K562 (cell line): ENCODE results near the gene RNPEP.

Source experiments
- CTCF ChIP-seq, 3 experiments: IDR thresholded peaks in 2 of 3; conservative IDR thresholded peaks in 1 of 3; 2 replicates each; pipeline ENCODE4 v1.5.1; 2011 to 2012; ENCODE audit warnings: low read length in 3 of 3, mild to moderate bottlenecking in 3 of 3, control low read depth in 2 of 3, improper control_type of control experiment in 1 of 3, inconsistent platforms in 1 of 3, low read depth in 1 of 3, mixed read lengths in 1 of 3, moderate library complexity in 1 of 3; ENCODE audit not compliant: insufficient read depth in 2 of 3
- FOXK2 ChIP-seq, 2 experiments: fragments of 450-650 bp; IDR thresholded peaks in 1 of 2; conservative IDR thresholded peaks in 1 of 2; 2 replicates each; pipeline ENCODE4 v1.6.1; 2016; ENCODE audit warnings: low read depth in 2 of 2, mild to moderate bottlenecking in 1 of 2
- NFRKB ChIP-seq: fragments of 450-650 bp; IDR thresholded peaks from 2 replicates; pipeline ENCODE4 v1.6.1; 2016; ENCODE audit warnings: low read depth
- POLR2A ChIP-seq: fragments of 450-650 bp; conservative IDR thresholded peaks from 2 replicates; pipeline ENCODE4 v1.6.1; 2016
- REST ChIP-seq, 2 experiments: fragments of 450-650 bp; formaldehyde crosslinking in 1 of 2; IDR thresholded peaks; 2 replicates each; pipeline versions ENCODE4 v1.4.0 to v1.6.1; 2014 to 2020; ENCODE audit warnings: mild to moderate bottlenecking in 2 of 2, borderline replicate concordance in 1 of 2, low read depth in 1 of 2
- SETDB1 ChIP-seq: IDR thresholded peaks from one replicate; pipeline ENCODE4 v1.6.1; 2012; ENCODE audit warnings: low read length, control low read depth, inconsistent platforms
- ZNF12 ChIP-seq: sonication (generic); formaldehyde crosslinking; IDR thresholded peaks from 2 replicates; pipeline ENCODE4 v1.4.0; 2020; ENCODE audit warnings: mild to moderate bottlenecking, missing genetic modification reagents
- ZNF174 ChIP-seq: fragments of 250-450 bp; sonication (Bioruptor Pico); IDR thresholded peaks from 2 replicates; pipeline ENCODE4 v1.4.0; 2020; ENCODE audit warnings: mild to moderate bottlenecking
- ZNF274 ChIP-seq: IDR thresholded peaks from 2 replicates; pipeline ENCODE4 v1.6.1; 2011; ENCODE audit warnings: low read depth, mild to moderate bottlenecking, low read length, moderate library complexity, borderline replicate concordance
- TF ChIP-seq, protein P1 (sequence below), 2 experiments: fragments of 450-650 bp in 1 of 2; sonication (generic) in 1 of 2; formaldehyde crosslinking; conservative IDR thresholded peaks; 2 replicates each; pipeline versions ENCODE4 v1.4.0 to v1.8.1; 2020 to 2022; ENCODE audit warnings: mild to moderate bottlenecking in 1 of 2, missing genetic modification reagents in 1 of 2
- TF ChIP-seq, protein P2 (sequence below): IDR thresholded peaks from 2 replicates; pipeline ENCODE4 v1.6.1; 2016; ENCODE audit warnings: missing genetic modification characterization, missing compliant biosample characterization
- TF ChIP-seq, protein P3 (sequence below): sonication (generic); formaldehyde crosslinking; IDR thresholded peaks from 2 replicates; pipeline ENCODE4 v1.8.1; 2022; ENCODE audit warnings: missing genetic modification reagents
- TF ChIP-seq, protein P4 (sequence below): fragments of 450-650 bp; IDR thresholded peaks from 2 replicates; pipeline ENCODE4 v1.6.1; 2018; ENCODE audit not compliant: partially characterized antibody

GRCh38 chr1:202010180-202011015 is 27.9 kb downstream of the RNPEP start, which contains the start of gene ELF3:
- no peak for TF ChIP-seq CTCF (IDR thresholded peaks at IDR 0.05 in 2 of 3, conservative IDR thresholded peaks at IDR 0.05 in 1 of 3; ENCODE audit: insufficient read depth in 2 of 3, low read depth in 1 of 3, low read length in 3 of 3)
- TF ChIP-seq NFRKB = no peak
- TF ChIP-seq, protein P1, sequence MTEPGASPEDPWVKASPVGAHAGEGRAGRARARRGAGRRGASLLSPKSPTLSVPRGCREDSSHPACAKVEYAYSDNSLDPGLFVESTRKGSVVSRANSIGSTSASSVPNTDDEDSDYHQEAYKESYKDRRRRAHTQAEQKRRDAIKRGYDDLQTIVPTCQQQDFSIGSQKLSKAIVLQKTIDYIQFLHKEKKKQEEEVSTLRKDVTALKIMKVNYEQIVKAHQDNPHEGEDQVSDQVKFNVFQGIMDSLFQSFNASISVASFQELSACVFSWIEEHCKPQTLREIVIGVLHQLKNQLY (CRISPR knock-in tag; conservative IDR thresholded peaks at IDR 0.05) = no peak
- no peak for TF ChIP-seq ZNF274
- TF ChIP-seq, protein P2, sequence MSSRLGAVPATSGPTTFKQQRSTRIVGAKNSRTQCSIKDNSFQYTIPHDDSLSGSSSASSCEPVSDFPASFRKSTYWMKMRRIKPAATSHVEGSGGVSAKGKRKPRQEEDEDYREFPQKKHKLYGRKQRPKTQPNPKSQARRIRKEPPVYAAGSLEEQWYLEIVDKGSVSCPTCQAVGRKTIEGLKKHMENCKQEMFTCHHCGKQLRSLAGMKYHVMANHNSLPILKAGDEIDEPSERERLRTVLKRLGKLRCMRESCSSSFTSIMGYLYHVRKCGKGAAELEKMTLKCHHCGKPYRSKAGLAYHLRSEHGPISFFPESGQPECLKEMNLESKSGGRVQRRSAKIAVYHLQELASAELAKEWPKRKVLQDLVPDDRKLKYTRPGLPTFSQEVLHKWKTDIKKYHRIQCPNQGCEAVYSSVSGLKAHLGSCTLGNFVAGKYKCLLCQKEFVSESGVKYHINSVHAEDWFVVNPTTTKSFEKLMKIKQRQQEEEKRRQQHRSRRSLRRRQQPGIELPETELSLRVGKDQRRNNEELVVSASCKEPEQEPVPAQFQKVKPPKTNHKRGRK (tag) = no peak
- no peak for TF ChIP-seq ZNF174
- TF ChIP-seq POLR2A = no peak
- no peak for TF ChIP-seq ZNF12 (CRISPR knock-in tag)
- TF ChIP-seq, protein P3, sequence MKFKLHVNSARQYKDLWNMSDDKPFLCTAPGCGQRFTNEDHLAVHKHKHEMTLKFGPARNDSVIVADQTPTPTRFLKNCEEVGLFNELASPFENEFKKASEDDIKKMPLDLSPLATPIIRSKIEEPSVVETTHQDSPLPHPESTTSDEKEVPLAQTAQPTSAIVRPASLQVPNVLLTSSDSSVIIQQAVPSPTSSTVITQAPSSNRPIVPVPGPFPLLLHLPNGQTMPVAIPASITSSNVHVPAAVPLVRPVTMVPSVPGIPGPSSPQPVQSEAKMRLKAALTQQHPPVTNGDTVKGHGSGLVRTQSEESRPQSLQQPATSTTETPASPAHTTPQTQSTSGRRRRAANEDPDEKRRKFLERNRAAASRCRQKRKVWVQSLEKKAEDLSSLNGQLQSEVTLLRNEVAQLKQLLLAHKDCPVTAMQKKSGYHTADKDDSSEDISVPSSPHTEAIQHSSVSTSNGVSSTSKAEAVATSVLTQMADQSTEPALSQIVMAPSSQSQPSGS (CRISPR knock-in tag) = no peak
- TF ChIP-seq, protein P4, sequence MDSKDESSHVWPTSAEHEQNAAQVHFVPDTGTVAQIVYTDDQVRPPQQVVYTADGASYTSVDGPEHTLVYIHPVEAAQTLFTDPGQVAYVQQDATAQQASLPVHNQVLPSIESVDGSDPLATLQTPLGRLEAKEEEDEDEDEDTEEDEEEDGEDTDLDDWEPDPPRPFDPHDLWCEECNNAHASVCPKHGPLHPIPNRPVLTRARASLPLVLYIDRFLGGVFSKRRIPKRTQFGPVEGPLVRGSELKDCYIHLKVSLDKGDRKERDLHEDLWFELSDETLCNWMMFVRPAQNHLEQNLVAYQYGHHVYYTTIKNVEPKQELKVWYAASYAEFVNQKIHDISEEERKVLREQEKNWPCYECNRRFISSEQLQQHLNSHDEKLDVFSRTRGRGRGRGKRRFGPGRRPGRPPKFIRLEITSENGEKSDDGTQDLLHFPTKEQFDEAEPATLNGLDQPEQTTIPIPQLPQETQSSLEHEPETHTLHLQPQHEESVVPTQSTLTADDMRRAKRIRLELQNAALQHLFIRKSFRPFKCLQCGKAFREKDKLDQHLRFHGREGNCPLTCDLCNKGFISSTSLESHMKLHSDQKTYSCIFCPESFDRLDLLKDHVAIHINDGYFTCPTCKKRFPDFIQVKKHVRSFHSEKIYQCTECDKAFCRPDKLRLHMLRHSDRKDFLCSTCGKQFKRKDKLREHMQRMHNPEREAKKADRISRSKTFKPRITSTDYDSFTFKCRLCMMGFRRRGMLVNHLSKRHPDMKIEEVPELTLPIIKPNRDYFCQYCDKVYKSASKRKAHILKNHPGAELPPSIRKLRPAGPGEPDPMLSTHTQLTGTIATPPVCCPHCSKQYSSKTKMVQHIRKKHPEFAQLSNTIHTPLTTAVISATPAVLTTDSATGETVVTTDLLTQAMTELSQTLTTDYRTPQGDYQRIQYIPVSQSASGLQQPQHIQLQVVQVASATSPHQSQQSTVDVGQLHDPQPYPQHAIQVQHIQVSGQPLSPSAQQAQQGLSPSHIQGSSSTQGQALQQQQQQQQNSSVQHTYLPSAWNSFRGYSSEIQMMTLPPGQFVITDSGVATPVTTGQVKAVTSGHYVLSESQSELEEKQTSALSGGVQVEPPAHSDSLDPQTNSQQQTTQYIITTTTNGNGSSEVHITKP = no peak
- no peak for TF ChIP-seq FOXK2 (conservative IDR thresholded peaks at IDR 0.05 in 1 of 2, IDR thresholded peaks at IDR 0.05 in 1 of 2; ENCODE audit: low read depth in 2 of 2)
- TF ChIP-seq SETDB1 = no peak
- no peak for TF ChIP-seq REST (IDR thresholded peaks at IDR 0.05; ENCODE audit: borderline replicate concordance)
- TF ChIP-seq REST (CRISPR knock-in tag; IDR thresholded peaks at IDR 0.05; ENCODE audit: low read depth) = no peak
